ENCODE data around the gene DLGAP1.
A peak's percentile ranks its signal among the peaks of the same experiment; 100 is the strongest.

DLGAP1 gene

GRCh38 chr18:3593904-3594759 is 861.0 kb downstream of the DLGAP1 start (continued):
- no peak for TF ChIP-seq REST (tag by site-specific recombination; IDR thresholded peaks at IDR 0.05)
- TF ChIP-seq ZEB2 (tag by site-specific recombination; IDR thresholded peaks at IDR 0.05) = peak; percentile 63
- no peak for TF ChIP-seq ZNF248 (tag by site-specific recombination; IDR thresholded peaks at IDR 0.05)
- TF ChIP-seq ZNF449 (tag by site-specific recombination; IDR thresholded peaks at IDR 0.05) = 0 out of 2 replicates have a peak, but pooled peaks have one; percentile 17
- TF ChIP-seq ZNF664 (tag by site-specific recombination; IDR thresholded peaks at IDR 0.05) = no peak
- no peak for TF ChIP-seq SP2 (tag by site-specific recombination; IDR thresholded peaks at IDR 0.05)
- TF ChIP-seq ZNF394 (tag by site-specific recombination; IDR thresholded peaks at IDR 0.05; ENCODE audit: borderline replicate concordance) = no peak; the same call in 1 of the 2 replicates
- no peak for TF ChIP-seq ZNF624 (tag by site-specific recombination; IDR thresholded peaks at IDR 0.05)
- no peak for TF ChIP-seq ZNF24 (tag by site-specific recombination; IDR thresholded peaks at IDR 0.05)
- no peak for TF ChIP-seq OVOL3 (tag by site-specific recombination; IDR thresholded peaks at IDR 0.05)
- TF ChIP-seq MYNN (tag by site-specific recombination; IDR thresholded peaks at IDR 0.05; ENCODE audit: borderline replicate concordance) = no peak
- no peak for TF ChIP-seq ZNF513 (tag by site-specific recombination; IDR thresholded peaks at IDR 0.05)
- no peak for TF ChIP-seq ZNF23 (tag by site-specific recombination; IDR thresholded peaks at IDR 0.05; ENCODE audit: borderline replicate concordance)
- TF ChIP-seq ZNF473 (tag by site-specific recombination; IDR thresholded peaks at IDR 0.05) = no peak
- TF ChIP-seq KLF17 (tag by site-specific recombination; IDR thresholded peaks at IDR 0.05) = 0 out of 2 replicates have a peak, but pooled peaks have one; percentile 39
- no peak for TF ChIP-seq ZNF404 (tag by site-specific recombination; IDR thresholded peaks at IDR 0.05)
- TF ChIP-seq TRIM28 (IDR thresholded peaks at IDR 0.05; ENCODE audit: borderline replicate concordance, low read length) = no peak
- no peak for TF ChIP-seq ZFP69B (tag by site-specific recombination; IDR thresholded peaks at IDR 0.05)
- no peak for TF ChIP-seq ZNF223 (tag by site-specific recombination; IDR thresholded peaks at IDR 0.05)
- TF ChIP-seq ZBTB11 (tag by site-specific recombination; conservative IDR thresholded peaks at IDR 0.05; ENCODE audit: low read depth) = no peak
- TF ChIP-seq ZNF157 (tag by site-specific recombination; IDR thresholded peaks at IDR 0.05) = no peak
- peak; percentile 43; the same call in 1 of the 2 replicates for TF ChIP-seq PRDM4 (tag by site-specific recombination; IDR thresholded peaks at IDR 0.05)
- no peak for TF ChIP-seq ZNF660 (tag by site-specific recombination; IDR thresholded peaks at IDR 0.05)
- peak; percentile 49; the same call in 1 of the 2 replicates for TF ChIP-seq ZNF692 (tag by site-specific recombination; IDR thresholded peaks at IDR 0.05)
